ENCODE data around the gene DHRS9. TPM values are rescaled to one million over a fixed set of nuclear protein-coding genes. Genes with fewer than 3 reads are reported as not detected.
"Not testable (repeated sequence)": the region's sequence is repeated elsewhere in the genome, so short reads cannot be mapped to it uniquely, and the experiment has no call there.

DHRS9 gene
- total RNA-seq, 3 donors from 2014 or later = 0.73 to 7.8 (median 3.3) TPM

DNA sequence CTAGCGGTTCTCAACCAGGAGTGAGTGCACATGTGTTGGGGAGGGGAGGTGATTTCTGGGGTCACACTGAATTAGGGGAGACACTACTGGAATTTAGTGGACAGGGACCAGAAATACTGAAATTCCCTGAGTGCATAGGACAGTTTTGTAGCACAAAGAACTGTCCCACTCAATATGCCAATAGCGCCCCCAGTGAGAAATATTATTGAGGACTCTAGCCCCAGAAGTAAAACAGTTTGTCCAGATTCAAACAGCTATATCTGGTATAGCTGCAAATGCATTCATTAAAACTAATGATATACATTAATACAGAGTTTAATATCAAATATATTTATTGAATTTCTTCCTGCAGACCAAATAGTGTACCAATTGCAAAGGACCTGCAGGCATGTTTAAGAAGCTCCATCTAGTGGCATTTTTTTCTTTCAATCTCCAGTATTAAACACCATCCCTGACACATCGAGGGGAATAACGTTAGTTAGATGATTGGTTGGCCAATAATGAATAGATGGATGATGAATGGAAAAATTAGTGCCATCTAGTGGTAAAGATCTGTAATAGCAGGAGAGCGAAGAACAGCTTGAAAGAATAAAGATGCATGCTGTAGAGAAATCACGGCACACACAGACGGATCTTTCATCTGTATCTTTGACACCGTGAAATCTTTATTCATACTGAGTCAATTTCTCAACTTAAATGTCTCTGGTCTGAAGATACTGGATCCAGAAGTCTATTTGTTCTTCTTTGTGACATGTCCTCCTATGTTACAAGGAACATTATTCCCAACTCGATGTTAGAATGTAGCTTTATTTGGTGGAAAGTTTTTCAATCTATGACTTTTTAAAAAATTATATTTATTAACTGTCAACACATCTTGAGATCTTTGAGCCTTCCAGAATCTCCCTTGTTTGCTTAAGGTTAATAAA is 62.5 kb downstream of the DHRS9 start:
- Histone ChIP-seq H3K4me3 (no peak overlapping the region), H3K4me1 (no peaks in the 10 kb centered on the region), H3K27me3 (no peaks in the 10 kb centered on the region), H3K27ac (no peak overlapping the region), H3K36me3 (no peaks in the 10 kb centered on the region), H3K9me3 (no peaks in the 10 kb centered on the region)
- no peak for DNase-seq (ENCODE audit: low spot score in 2 of 2)
- intact Hi-C loops (cut with DNase I; ENCODE audit: low total_unique reads) = no loop called here
- TF ChIP-seq, protein P1, sequence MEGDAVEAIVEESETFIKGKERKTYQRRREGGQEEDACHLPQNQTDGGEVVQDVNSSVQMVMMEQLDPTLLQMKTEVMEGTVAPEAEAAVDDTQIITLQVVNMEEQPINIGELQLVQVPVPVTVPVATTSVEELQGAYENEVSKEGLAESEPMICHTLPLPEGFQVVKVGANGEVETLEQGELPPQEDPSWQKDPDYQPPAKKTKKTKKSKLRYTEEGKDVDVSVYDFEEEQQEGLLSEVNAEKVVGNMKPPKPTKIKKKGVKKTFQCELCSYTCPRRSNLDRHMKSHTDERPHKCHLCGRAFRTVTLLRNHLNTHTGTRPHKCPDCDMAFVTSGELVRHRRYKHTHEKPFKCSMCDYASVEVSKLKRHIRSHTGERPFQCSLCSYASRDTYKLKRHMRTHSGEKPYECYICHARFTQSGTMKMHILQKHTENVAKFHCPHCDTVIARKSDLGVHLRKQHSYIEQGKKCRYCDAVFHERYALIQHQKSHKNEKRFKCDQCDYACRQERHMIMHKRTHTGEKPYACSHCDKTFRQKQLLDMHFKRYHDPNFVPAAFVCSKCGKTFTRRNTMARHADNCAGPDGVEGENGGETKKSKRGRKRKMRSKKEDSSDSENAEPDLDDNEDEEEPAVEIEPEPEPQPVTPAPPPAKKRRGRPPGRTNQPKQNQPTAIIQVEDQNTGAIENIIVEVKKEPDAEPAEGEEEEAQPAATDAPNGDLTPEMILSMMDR (IDR thresholded peaks at IDR 0.05) = peak; percentile 72 to 80 (median 78)
- TF ChIP-seq POLR2A (IDR thresholded peaks at IDR 0.05) = no peak

DNA sequence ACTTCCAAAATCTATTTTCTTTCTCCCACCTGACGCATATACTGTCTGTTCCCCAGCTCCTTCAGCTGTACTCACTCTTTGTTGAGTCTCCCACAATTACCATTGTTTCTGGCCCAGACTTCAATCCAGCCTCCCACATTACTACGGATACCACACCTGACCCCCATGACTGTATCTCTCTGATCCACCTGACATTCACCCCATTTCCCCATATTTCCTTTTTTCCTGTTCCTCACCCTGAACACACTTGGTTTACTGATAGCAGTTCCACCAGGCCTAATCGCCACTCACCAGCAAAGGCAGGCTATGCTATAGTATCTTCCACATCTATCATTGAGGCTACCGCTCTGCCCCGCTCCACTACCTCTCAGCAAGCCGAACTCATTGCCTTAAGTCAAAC is 64.9 kb downstream of the DHRS9 start:
- intact Hi-C loops (cut with DNase I; ENCODE audit: low total_unique reads); H3K9me3 ChIP-seq; H3K4me1 ChIP-seq; H3K4me3 ChIP-seq; DNase-seq (ENCODE audit: low spot score in 2 of 2); H3K27ac ChIP-seq; H3K27me3 ChIP-seq; H3K36me3 ChIP-seq: not testable (repeated sequence)

DNA sequence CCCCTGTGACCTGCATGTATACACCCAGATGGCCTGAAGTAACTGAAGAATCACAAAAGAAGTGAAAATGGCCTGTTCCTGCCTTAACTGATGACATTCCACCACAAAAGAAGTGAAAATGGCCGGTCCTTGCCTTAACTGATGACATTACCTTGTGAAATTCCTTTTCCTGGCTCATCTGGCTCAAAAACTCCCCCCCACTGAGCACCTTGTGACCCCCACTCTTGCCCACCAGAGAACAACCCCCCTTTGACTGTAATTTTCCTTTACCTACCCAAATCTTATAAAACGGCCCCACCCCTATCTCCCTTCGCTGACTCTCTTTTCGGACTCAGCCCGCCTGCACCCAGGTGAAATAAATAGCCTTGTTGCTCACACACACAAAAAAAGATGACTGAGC is 67.1 kb downstream of the DHRS9 start:
- H3K9me3 ChIP-seq; H3K4me1 ChIP-seq; H3K4me3 ChIP-seq; intact Hi-C loops (cut with DNase I; ENCODE audit: low total_unique reads); H3K27ac ChIP-seq; H3K36me3 ChIP-seq; DNase-seq (ENCODE audit: low spot score in 2 of 2); H3K27me3 ChIP-seq: not testable (repeated sequence)

DNA sequence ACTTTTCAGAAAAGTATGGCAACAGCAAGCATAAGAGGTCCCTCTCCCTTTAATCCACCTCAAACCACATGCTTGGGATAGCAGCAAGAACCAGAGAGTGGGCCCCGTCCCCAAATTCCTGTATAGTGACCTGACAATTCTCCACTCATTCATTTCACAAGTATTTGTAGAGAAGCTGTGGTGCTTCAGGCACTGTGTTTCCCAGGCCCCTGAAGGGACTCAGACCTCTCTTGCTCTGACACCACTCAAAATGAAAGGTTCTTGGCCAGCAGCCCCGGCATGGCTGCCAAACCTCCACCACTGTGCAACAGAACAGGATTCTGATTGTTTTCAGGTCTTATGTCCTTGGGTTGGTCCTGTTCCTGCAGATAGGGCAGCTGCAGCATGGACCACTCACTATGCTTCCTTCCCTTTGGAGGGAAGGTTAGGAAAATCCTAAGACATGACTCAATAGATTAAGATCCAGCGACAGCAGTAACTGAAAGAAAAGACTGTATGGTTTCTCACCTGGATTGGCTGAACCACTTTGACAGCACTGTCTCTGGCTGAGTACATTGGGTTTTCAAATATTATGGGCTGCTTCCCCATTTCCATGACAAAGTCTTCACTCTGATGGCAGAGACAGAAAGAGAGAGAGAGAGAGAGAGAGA is 67.6 kb downstream of the DHRS9 start:
- Histone ChIP-seq H3K4me3 (no peak overlapping the region), H3K27me3 (no peaks in the 10 kb centered on the region), H3K9me3 (no peaks in the 10 kb centered on the region), H3K36me3 (no peaks in the 10 kb centered on the region), H3K27ac (no peak overlapping the region), H3K4me1 (no peaks in the 10 kb centered on the region)
- DNase-seq (ENCODE audit: low spot score in 2 of 2) = no peak
- TF ChIP-seq POLR2AphosphoS5 (IDR thresholded peaks at IDR 0.05) (no peak), POLR2A (IDR thresholded peaks at IDR 0.05) (no peak)
- TF ChIP-seq, protein P1 (IDR thresholded peaks at IDR 0.05) = no peak
- intact Hi-C loops (cut with DNase I; ENCODE audit: low total_unique reads) = no loop called here

DNA sequence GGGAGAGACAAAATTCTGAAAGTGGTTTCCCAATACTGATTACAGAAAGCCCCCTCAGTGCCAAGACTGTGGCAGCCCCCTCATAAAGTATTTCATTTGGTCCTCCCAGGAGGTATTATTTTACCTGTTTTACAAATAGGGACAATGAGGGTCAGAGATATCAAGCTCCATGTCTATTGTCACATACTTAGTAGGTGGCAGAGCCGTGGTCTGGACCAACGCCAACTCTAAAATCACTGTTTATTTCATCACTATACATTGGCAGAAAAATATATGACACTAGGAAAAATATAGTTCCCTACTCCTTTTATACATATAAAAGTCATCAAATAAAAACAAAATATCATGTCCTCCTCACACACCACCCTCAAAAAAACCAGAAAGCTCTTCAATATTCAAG is 68.6 kb downstream of the DHRS9 start:
- H3K27me3 ChIP-seq = no peaks in the 10 kb centered on the region
- TF ChIP-seq POLR2A (IDR thresholded peaks at IDR 0.05) (no peak), POLR2AphosphoS5 (IDR thresholded peaks at IDR 0.05) (no peak)
- TF ChIP-seq, protein P1 (IDR thresholded peaks at IDR 0.05) = no peak
- DNase-seq (ENCODE audit: low spot score in 2 of 2) = no peak
- no peaks in the 10 kb centered on the region for H3K36me3 ChIP-seq
- no peaks in the 10 kb centered on the region for H3K9me3 ChIP-seq
- H3K4me3 ChIP-seq = no peak overlapping the region
- no peaks in the 10 kb centered on the region for H3K4me1 ChIP-seq
- H3K27ac ChIP-seq = no peak overlapping the region
- intact Hi-C loops (cut with DNase I; ENCODE audit: low total_unique reads) = no loop called here

DNA sequence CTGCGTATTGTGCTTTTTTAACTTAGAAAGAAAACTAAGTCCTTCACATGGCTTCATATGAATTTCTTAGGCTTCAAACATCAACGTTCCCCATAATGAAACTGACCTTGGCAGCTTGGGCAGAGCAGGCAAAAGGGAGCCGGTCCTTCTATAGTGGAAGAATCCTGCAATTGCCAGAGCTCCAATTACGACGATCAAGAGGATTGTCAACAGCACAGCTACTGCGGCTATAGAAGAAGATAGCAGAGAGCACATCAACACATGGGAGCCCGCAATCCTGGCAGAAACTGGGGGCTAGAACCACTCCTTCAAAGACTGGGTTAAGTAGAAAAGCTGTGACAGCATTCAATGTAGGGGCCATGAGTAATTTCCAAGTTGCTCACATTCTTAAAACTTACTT is 69.8 kb downstream of the DHRS9 start:
- TF ChIP-seq POLR2AphosphoS5 (IDR thresholded peaks at IDR 0.05) = no peak
- TF ChIP-seq POLR2A (IDR thresholded peaks at IDR 0.05) = no peak
- TF ChIP-seq, protein P1 (IDR thresholded peaks at IDR 0.05) = no peak
- no peaks in the 10 kb centered on the region for H3K9me3 ChIP-seq
- intact Hi-C loops (cut with DNase I; ENCODE audit: low total_unique reads) = no loop called here
- H3K4me1 ChIP-seq = no peaks in the 10 kb centered on the region
- DNase-seq (ENCODE audit: low spot score in 2 of 2) = no peak
- H3K27me3 ChIP-seq = no peaks in the 10 kb centered on the region
- no peaks in the 10 kb centered on the region for H3K36me3 ChIP-seq
- no peak overlapping the region for H3K27ac ChIP-seq
- no peak overlapping the region for H3K4me3 ChIP-seq

Measured in breast epithelium (tissue), 4 donors.